ENCODE data around the gene TMEM185A. TPM values are rescaled to one million over a fixed set of nuclear protein-coding genes. Genes with fewer than 3 reads are reported as not detected.

TMEM185A gene
- total RNA-seq, 3 donors from 2014 or later = 15.7 to 24.5 (median 16.1) TPM

DNA sequence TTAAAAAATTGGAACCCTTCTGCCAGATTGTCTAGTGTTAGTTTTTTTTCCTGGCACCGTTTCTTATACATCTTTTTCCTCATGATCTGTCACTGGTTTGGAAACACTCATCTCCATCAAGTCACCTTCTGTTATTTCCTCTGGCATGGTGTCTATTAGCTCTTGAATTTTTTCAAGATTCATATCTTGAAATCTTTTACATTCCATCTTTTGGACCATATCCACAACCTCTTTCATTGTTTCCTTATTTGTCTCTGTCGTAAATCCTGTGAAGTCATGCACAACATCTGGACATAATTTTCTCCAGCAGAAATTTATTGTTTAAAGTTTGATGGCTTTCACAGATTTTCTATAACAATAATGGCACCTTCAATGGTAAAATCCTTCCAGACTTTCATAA is 10.2 kb upstream of the TMEM185A start:
- intact Hi-C loops (cut with DNase I; ENCODE audit: low total_unique reads) = no loop called here
- Histone ChIP-seq H3K4me3 (no peak overlapping the region), H3K9me3 (peaks cover 0 to 1% of the 10 kb centered on the region in 2 donors), H3K27ac (no peak overlapping the region), H3K27me3 (peaks cover 0 to 15% of the 10 kb centered on the region in 2 donors), H3K4me1 (no peaks in the 10 kb centered on the region), H3K36me3 (no peaks in the 10 kb centered on the region)
- no peak for DNase-seq (ENCODE audit: low spot score in 2 of 2)
- TF ChIP-seq POLR2A (IDR thresholded peaks at IDR 0.05) = no peak
- TF ChIP-seq, protein P1, sequence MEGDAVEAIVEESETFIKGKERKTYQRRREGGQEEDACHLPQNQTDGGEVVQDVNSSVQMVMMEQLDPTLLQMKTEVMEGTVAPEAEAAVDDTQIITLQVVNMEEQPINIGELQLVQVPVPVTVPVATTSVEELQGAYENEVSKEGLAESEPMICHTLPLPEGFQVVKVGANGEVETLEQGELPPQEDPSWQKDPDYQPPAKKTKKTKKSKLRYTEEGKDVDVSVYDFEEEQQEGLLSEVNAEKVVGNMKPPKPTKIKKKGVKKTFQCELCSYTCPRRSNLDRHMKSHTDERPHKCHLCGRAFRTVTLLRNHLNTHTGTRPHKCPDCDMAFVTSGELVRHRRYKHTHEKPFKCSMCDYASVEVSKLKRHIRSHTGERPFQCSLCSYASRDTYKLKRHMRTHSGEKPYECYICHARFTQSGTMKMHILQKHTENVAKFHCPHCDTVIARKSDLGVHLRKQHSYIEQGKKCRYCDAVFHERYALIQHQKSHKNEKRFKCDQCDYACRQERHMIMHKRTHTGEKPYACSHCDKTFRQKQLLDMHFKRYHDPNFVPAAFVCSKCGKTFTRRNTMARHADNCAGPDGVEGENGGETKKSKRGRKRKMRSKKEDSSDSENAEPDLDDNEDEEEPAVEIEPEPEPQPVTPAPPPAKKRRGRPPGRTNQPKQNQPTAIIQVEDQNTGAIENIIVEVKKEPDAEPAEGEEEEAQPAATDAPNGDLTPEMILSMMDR (IDR thresholded peaks at IDR 0.05) = no peak

- Histone ChIP-seq H3K27ac (no peak overlapping the region), H3K4me3 (no peak overlapping the region), H3K9me3 (peaks cover 0 to 5% of the 10 kb centered on the region in 2 donors), H3K36me3 (no peaks in the 10 kb centered on the region), H3K4me1 (no peaks in the 10 kb centered on the region), H3K27me3 (peaks cover 0 to 17% of the 10 kb centered on the region in 2 donors)
- intact Hi-C loops (cut with DNase I; ENCODE audit: low total_unique reads) = no loop called here
- TF ChIP-seq, protein P1 (IDR thresholded peaks at IDR 0.05) = no peak
- no peak for TF ChIP-seq POLR2A (IDR thresholded peaks at IDR 0.05)
- no peak for TF ChIP-seq POLR2AphosphoS5 (IDR thresholded peaks at IDR 0.05)
- DNase-seq (ENCODE audit: low spot score in 2 of 2) = no peak
Measured at GRCh38 chrX:149641432-149641831, 9.8 kb upstream of the TMEM185A start.

DNA sequence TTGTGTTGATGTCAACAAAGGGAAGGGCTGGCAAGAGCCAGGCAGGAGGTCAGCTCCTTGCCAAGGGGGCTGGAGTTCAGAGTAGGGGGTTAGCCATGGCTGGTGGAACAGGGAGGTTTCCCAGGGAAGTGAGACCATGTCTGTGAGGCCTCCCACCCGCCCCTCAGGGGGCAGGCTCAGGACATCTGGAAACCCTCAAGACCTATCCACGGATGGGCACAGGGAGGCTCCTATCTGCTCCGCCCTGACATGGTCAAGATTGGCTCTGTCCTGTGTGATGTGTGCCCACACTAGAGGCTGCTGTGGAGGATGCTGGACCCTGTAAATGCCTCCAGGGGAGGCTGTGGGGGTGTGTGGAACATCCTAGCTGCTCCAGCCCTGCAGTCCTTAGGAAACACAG is 8.0 kb upstream of the TMEM185A start:
- intact Hi-C loops (cut with DNase I; ENCODE audit: low total_unique reads) = no loop called here
- H3K4me1 ChIP-seq = no peaks in the 10 kb centered on the region
- H3K27ac ChIP-seq = no peak overlapping the region
- H3K9me3 ChIP-seq = peaks cover 0 to 7% of the 10 kb centered on the region in 2 donors
- no peaks in the 10 kb centered on the region for H3K36me3 ChIP-seq
- DNase-seq (ENCODE audit: low spot score in 2 of 2) = no peak
- peaks cover 0 to 25% of the 10 kb centered on the region in 2 donors for H3K27me3 ChIP-seq
- TF ChIP-seq POLR2A (IDR thresholded peaks at IDR 0.05) (no peak), POLR2AphosphoS5 (IDR thresholded peaks at IDR 0.05) (no peak)
- TF ChIP-seq, protein P1 (IDR thresholded peaks at IDR 0.05) = no peak
- no peak overlapping the region for H3K4me3 ChIP-seq

- Histone ChIP-seq H3K36me3 (no peaks in the 10 kb centered on the region), H3K4me3 (no peak overlapping the region), H3K27me3 (peaks cover 0 to 24% of the 10 kb centered on the region in 2 donors), H3K27ac (no peak overlapping the region), H3K4me1 (no peaks in the 10 kb centered on the region), H3K9me3 (peaks cover 0 to 7% of the 10 kb centered on the region in 2 donors)
- intact Hi-C loops (cut with DNase I; ENCODE audit: low total_unique reads) = no loop called here
- TF ChIP-seq POLR2A (IDR thresholded peaks at IDR 0.05) = no peak
- TF ChIP-seq POLR2AphosphoS5 (IDR thresholded peaks at IDR 0.05) = no peak
- TF ChIP-seq, protein P1 (IDR thresholded peaks at IDR 0.05) = no peak
- no peak for DNase-seq (ENCODE audit: low spot score in 2 of 2)
Measured at GRCh38 chrX:149638860-149639259, 7.3 kb upstream of the TMEM185A start.

GRCh38 chrX:149633511-149633910 is 1.9 kb upstream of the TMEM185A start:
- no peaks in the 10 kb centered on the region for H3K36me3 ChIP-seq
- intact Hi-C loops (cut with DNase I; ENCODE audit: low total_unique reads) = no loop called here
- H3K9me3 ChIP-seq = peaks cover 0 to 7% of the 10 kb centered on the region in 2 donors
- H3K4me1 ChIP-seq = no peaks in the 10 kb centered on the region
- H3K4me3 ChIP-seq = no peak overlapping the region
- no peak for DNase-seq (ENCODE audit: low spot score in 2 of 2)
- TF ChIP-seq POLR2AphosphoS5 (IDR thresholded peaks at IDR 0.05) (no peak), POLR2A (IDR thresholded peaks at IDR 0.05) (no peak)
- TF ChIP-seq, protein P1 (IDR thresholded peaks at IDR 0.05) = no peak
- H3K27ac ChIP-seq = no peak overlapping the region
- H3K27me3 ChIP-seq = peaks cover 0 to 21% of the 10 kb centered on the region in 2 donors
